ENCODE data around the gene TSHZ3. TPM values are rescaled to one million over a fixed set of nuclear protein-coding genes. Genes with fewer than 3 reads are reported as not detected.

The TSHZ3 gene
- total RNA-seq, 1 experiment from 2014 or later, result 3.2 TPM

DNA sequence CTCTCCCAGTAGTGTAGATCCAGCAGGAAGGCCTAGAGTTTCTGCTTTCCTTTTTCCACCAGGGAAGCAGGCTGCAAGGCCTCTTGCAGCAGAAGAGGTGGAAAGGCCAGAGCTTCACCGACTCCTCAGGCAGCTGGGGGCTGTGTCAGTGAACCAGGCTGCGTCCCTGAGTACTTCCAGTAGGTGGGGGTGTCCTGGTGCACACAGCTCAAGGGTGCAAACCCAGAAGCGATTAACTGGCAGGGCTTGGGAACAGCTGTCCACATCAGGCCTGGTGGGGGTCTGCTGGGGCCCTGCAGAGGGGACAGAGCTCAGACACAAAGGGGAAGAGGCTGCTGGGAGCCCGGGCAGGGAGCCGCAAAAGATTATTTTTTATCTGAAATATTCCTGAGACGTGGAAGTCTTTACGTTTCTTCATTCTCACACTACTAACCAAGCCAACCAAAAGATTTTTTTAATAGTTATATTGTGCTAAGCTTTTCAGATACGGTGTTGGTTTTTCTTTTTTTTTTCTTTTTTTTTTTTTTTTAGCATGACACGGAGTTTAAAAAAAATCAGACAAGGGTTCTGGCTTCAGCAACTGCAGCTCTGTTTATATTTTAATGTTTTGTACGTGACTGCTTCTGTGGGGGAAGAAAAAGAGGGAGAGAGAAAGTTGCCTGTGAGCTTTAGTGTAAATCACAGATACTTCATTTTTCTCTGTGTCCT lies 11.0 kb downstream of the TSHZ3 start:
- H3K79me1 ChIP-seq (ENCODE audit: insufficient read depth, low read depth, low read length, poor library complexity, severe bottlenecking), result no peaks in the 10 kb centered on the region
- no peaks in the 10 kb centered on the region for H4K20me1 ChIP-seq (ENCODE audit: control insufficient read depth, insufficient read depth, insufficient read length)
- H3T11ph ChIP-seq (ENCODE audit: low read length), result no peak overlapping the region
- no peak overlapping the region for H2AFZ ChIP-seq (ENCODE audit: low read length)
- H3K27me3 Mint-ChIP-seq (ENCODE audit: low read depth), result no peaks in the 10 kb centered on the region
- peaks cover 7% of the 10 kb centered on the region; the same call in 1 of the 2 replicates for H3K79me2 ChIP-seq (ENCODE audit: insufficient read depth, low read length)
- no peaks in the 10 kb centered on the region; a peak in 1 of 5 replicates for H3K9me3 Mint-ChIP-seq
- no peaks in the 10 kb centered on the region for H3K27me3 ChIP-seq (ENCODE audit: insufficient read depth, low read length)
- H4K8ac ChIP-seq (replicated peaks; ENCODE audit: insufficient read length, low read depth, low read length), result no peak overlapping the region
- no peak overlapping the region for H2BK20ac ChIP-seq (ENCODE audit: low read depth, low read length, poor library complexity, severe bottlenecking)
- H3K23ac ChIP-seq (ENCODE audit: insufficient read length, low read depth, low read length), result no peak overlapping the region
- peaks cover 9% of the 10 kb centered on the region; the same call in 1 of the 2 replicates for H3K4me1 ChIP-seq (ENCODE audit: insufficient read depth, low read length)
- no peak overlapping the region for H3K9ac ChIP-seq (ENCODE audit: extremely low read depth, insufficient read length, low read length)
- H4K91ac ChIP-seq (ENCODE audit: insufficient read length, low read depth, low read length), result no peak overlapping the region
- TF ChIP-seq, protein P1, sequence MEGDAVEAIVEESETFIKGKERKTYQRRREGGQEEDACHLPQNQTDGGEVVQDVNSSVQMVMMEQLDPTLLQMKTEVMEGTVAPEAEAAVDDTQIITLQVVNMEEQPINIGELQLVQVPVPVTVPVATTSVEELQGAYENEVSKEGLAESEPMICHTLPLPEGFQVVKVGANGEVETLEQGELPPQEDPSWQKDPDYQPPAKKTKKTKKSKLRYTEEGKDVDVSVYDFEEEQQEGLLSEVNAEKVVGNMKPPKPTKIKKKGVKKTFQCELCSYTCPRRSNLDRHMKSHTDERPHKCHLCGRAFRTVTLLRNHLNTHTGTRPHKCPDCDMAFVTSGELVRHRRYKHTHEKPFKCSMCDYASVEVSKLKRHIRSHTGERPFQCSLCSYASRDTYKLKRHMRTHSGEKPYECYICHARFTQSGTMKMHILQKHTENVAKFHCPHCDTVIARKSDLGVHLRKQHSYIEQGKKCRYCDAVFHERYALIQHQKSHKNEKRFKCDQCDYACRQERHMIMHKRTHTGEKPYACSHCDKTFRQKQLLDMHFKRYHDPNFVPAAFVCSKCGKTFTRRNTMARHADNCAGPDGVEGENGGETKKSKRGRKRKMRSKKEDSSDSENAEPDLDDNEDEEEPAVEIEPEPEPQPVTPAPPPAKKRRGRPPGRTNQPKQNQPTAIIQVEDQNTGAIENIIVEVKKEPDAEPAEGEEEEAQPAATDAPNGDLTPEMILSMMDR (conservative IDR thresholded peaks at IDR 0.05), result peak; percentile 79
- no CpG with 5 or more reads among the region's 10 CpGs for WGBS (ENCODE audit: extremely low coverage, insufficient read length, low lambda C conversion rate)
- no peak overlapping the region for H3K56ac ChIP-seq (ENCODE audit: insufficient read length, low read depth, low read length)
- H3K4me1 Mint-ChIP-seq, result peaks cover 54 to 57% of the 10 kb centered on the region in 2 experiments
- peak; percentile 87 for DNase-seq
- no peaks in the 10 kb centered on the region for H3K23me2 ChIP-seq (ENCODE audit: insufficient read length, low read depth, low read length, poor library complexity, severe bottlenecking)
- H3K4ac ChIP-seq (ENCODE audit: low read depth, low read length), result no peak overlapping the region
- no peak overlapping the region for H2BK15ac ChIP-seq (ENCODE audit: low read depth, low read length)
- no peaks in the 10 kb centered on the region for H3K9me3 ChIP-seq (ENCODE audit: control insufficient read depth, low read depth, low read length)
- peak overlapping the region; percentile 46 to 78 (median 55); a peak in 3 of 7 replicates for H3K27ac Mint-ChIP-seq
- no peaks in the 10 kb centered on the region for H3K36me3 Mint-ChIP-seq (ENCODE audit: insufficient read depth in 1 of 3, low read depth in 3 of 3)
- no peak overlapping the region for H2BK12ac ChIP-seq (ENCODE audit: insufficient read length, low read depth, low read length)
- no peak overlapping the region; a peak in 1 of 5 replicates for H3K4me3 Mint-ChIP-seq
- H2BK120ac ChIP-seq (ENCODE audit: low read depth, low read length, poor library complexity, severe bottlenecking), result no peak overlapping the region
- H2AK5ac ChIP-seq (ENCODE audit: insufficient read length, low read length), result no peak overlapping the region
- no peak overlapping the region for H3K18ac ChIP-seq (ENCODE audit: insufficient read length, low read depth, low read length)
- no peak overlapping the region for H3K14ac ChIP-seq (ENCODE audit: insufficient read depth, low read length)
- no peak overlapping the region for H3K27ac ChIP-seq (ENCODE audit: insufficient read length, low read depth, low read length)
- no peak overlapping the region for H3K4me2 ChIP-seq (ENCODE audit: insufficient read depth, insufficient read length, low read length)
- no peak overlapping the region for H2BK5ac ChIP-seq (ENCODE audit: insufficient read length, low read length)
- H4K5ac ChIP-seq (ENCODE audit: insufficient read length, low read depth, low read length), result no peak overlapping the region
